ENCODE data around the gene EFCAB6.

Gene EFCAB6

DNA sequence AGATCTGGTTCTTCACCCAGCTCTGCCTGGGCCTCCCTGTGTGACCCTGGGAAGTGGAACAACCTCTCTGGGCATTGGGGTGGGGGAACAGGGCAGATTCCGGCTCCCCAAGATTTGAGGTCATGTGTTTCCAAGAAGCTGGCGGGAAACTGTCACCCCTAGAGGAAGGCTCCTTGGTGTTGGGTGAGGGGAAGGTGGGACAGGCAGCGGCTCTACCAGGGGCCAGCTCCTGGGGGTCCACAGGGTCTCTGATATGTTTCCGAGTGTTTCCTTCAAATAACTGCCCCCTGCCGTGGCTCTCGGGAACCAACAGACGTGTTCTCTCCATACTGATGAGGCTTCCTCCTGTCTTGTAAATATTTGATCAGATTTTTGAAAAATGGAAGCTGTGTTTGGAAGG lies 321.8 kb downstream of the EFCAB6 start:
- no peak for DNase-seq

DNA sequence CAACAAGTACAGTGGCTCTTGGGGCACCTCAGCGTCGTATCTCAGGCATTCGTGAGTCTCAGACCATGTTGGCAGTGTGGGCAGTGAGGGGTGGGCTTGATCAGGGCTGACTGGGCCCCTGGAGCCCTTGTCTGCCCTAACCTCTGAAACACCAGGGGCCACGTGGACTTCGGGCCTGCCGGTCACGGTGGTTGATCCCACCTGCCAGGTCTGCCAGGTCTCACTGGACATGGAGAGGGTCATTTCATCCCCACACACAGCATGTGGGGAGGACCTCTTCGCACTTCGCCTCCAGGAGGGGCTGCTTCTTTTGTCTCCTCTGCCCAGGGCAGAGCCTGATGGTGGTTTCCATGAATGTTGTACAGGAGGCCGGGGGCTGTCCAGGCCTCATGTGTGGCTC lies 323.2 kb downstream of the EFCAB6 start:
- no peak for DNase-seq

DNA sequence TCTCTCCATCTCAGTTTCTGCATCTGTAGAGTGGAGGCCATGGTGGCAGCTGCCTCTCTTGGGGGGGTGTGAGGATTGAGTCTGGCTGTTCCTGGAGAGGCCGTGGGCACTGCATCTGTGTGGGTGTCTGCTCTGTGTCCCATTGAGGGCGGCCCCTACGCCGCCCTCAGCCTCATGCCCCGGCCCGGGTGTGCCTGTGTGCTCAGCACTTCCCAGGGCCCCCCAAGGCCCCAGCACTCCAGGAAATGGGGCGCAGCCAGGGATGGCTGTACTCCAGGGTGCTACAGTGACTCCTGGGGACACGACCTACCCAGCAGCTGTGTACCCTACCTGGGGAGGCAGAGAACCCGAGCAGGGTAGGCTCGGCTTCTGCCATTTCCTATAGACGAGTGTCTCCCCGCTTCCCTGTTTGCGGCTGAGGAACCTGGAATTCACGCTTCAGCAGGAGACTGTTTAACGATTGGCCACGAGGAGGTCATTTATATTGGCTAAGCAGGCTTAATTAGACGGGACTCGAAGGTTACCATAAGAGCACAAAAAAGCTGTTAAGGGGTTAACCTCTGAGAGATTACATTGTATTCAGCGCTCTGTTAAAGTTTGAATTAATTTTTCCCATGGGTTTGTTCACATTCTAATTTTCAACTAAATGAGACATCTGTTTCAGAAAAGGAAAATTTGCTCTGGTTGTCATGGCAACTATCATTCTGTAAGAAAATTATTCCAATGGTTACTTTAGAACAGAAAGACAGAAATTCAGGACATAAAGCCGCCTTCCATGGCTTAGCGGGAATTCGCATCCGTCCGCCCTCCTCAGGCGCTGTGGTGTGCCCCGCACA lies 323.9 kb downstream of the EFCAB6 start:
- DNase-seq: no peak

DNA sequence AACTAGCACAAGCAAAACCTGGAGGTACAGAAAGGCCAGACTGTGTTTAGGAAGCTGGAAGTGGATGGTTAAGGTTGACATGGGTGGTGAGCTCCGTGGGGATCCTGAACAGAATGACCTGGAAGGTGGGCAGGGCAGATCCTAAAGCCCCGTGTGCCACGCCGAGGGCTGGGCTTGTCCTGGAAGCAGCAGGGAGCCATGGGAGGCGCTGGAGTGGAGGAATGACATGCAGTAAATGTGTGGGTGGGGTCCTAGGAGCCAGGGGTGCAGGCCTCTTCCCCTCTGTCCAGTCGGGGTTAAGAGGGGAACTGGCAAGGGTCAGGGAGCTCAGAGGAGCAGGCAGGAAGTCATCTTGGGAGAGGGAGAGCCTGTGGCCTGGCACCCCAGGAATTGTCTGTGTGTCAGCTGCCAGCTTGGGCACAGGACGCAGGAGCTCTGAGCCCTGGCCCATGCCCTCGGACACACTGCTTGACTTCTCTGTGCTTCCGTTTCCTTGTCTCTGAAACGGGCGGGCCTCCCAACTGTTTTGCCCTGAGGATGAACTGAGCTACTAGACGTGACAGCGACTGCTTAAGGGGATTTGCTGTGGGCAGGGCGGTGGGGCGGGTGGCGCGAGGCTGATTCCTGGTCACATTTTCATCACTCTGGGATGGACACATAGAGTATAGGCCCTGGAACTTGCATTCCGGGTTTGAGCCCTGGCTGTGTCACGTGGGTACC lies 324.6 kb downstream of the EFCAB6 start:
- no peak for DNase-seq

DNA sequence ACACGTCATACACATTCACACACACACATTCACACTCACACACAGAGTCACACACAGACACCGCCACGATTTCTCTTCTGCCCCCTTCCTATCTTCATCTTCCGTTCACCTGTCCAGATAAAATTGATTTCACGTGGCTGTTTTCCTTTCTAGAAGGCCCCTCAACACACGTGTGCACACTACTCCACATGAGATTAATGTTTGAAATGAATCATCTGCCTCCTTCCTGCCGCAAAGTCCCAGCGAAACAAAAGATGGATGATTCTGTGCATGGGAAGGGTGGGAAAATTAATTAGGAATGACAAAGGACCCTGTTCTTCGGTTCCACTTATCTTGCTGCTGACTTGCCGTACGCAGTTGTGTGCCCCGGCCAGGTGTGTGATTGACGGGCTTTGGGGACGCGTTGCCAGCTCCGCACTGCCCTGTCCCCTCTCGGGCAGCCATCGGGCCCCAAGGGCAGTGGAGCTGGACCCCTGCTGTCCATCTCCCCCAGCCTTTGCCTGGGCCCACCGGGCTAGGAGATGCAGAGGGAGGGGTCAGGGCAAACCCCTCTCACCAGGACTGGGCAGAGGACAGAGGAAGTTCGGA lies 326.5 kb downstream of the EFCAB6 start:
- no peak for DNase-seq

DNA sequence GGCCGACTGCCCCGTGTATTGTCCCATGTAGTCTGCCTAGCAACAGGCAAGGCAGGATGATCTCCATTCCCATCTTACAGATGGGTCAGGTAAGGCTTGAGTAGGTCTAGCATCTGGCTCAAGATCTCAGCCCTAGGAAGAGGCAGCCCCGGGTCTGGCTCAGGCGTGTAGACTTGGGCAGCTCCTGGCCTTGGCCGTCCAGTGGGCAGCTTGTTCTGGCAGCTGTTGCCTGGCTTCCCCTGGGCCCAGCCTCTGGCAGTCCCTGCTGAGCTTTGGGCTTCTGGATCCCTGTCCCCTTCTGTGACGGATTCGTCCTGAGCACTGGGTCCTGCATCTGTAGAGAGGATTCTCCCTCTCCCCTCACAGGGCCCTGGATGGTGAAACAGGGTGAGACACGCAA lies 327.9 kb downstream of the EFCAB6 start:
- no peak for DNase-seq

DNA sequence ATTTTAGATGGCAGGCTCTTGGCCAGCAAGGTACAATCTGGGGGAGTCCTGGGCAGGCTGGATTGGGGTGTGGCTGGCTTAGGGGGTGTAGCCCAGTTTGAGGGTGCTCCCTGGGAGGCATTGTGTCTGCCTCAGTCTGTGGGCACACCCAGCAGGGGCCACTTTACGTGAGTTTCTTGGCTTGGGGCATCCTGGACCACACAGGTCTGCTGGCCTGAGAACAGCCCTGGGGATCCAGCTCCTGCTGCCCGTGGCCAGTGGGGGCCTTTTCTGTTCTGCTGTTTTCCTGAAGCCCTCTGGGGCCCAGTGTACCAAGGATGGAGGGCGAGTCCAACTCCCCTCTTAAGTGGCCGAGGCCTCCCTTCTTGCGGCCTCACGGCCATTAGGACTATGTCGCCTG lies 328.4 kb downstream of the EFCAB6 start:
- no peak for DNase-seq

DNA sequence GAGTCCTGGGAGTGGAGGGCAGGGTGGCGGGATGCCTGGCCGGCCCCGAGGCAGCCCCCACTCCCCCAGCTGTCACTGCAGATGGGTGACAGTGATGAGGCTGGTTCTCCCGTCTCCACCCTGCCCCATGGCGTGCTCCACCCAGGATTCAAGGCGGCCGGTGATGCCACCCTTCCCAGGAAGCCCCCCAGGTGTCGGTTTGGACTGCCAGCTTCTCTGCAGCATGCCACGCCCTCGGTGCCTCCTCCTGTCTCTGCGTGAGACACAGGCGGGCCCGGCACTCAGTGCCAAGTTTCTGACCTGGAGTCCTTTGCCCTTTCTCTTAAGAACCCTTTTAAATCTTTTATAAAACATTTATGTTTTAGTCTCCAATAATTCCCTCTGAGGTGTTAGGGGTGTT lies 328.8 kb downstream of the EFCAB6 start:
- no peak for DNase-seq

DNA sequence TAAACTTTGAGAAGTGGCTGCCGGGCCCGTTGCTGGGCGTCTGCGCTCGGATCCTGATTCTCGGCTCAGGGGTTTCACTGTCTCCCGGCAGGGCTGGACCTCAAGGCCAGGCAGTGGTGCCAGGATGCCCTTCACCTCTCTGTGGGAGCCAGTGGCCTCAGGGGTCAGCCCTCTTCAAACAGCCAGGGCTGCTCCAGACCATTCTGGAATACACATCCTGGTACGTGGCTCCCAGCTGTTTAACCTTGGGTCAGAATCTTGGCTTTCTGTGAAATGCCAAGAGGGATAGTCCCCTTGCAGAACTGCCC lies 329.8 kb downstream of the EFCAB6 start:
- DNase-seq: no peak

DNA sequence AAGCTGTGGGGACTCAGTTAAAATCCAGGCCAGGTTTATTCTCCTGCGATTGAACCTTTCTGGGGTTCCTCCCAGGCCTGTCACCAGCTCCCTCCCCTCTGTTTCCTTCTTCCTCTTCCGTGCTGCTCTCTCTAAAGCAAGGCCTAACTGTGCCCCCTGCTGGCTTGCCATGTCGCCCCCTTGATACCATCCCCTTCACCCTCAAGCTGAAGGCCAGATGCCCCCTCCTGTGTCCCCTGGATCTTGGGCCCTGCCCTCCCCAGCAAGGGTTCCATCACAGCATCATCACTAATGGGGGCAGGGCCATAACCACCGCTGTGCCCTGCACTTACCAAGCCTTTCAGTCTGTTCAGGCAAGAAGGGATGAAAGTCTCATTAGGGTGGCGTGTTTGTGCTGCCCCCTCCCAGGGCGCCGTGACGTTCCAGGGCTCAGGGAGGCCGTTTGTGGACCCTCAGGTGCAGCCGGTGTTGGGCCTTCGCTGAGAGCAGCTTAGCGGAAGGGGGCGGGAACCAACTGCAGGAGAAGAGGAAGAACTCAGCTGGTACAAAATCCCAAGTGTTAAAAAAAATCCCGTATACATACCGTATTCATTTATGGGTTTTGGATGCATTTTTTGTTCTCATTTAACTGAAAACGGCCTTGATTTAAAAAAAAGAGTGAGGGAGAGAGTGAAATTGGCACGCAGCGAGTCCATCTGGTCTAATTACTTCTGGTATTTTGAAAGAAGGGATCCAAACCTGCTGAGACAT lies 330.4 kb downstream of the EFCAB6 start:
- no peak for DNase-seq

DNA sequence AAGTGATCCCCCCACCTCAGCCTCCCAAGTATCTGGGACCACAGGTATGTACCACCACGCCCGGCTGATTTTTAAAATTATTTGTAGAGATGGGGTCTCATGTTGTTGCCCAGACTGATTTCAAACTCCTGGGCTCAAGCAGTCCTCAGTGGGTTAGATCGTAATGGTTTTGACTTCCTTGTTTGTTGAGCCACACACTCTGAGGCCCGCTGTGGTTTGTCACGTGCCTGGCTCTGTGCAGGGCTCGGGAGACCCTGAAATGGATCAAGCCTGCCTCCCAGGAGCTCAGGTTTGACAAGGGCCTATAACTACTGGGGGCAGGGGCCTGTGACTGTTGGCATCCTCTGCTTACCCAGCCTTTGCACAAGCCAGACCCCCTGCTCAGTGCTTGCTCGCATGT lies 332.1 kb downstream of the EFCAB6 start:
- DNase-seq: no peak

DNA sequence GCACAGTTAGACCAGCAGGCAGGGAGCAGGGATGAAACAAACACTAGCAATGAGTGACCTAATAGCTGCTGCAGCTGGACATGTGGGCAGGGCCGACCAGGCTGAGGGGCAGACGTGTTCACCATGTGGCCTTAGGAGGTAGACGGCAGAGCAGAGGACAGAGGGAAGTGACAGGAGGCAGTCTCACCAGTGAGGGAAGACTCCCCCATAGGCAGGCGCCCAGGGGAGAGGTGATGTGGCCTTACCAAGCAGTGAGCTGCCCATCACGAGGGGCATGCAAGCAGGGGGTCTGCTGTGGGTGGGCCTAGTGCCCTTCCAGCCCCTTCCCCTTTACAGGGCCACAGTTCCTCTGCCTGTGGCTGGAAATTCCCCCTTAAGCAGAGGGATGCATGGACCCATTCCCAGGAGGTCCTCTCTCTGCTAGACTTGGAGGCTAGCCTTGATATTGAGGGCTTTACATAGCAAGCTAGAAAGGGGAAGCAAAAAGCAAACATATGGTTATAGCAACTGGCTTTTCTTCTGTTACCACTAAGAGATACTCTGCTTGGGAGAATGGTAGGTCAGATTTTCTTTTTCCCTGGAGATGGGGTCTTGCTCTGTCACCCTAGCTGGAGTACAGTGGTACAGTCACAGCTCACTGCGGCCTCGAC lies 332.7 kb downstream of the EFCAB6 start:
- DNase-seq: no peak

Data from fibroblast of skin of right biceps (primary cell).